Natural killer cell treated with Interleukin-12 subunit alpha and Interleukin-12 subunit beta and Interleukin-15 and Interleukin-18, amount 100 ng/mL, for 72 hours (primary cell): ENCODE measurements around the gene ATG4D. TPM values are rescaled to one million over a fixed set of nuclear protein-coding genes. Genes with fewer than 3 reads are reported as not detected.
A peak's percentile ranks its signal among the peaks of the same experiment; 100 is the strongest.
"Not testable (repeated sequence)": the region's sequence is repeated elsewhere in the genome, so short reads cannot be mapped to it uniquely, and the experiment has no call there.

ENCODE experiments used
- ATAC-seq, 2 donors: fragments of 150-1000 bp; cut with Tn5 transposase in 1 of 2; sonication (Bioruptor Pico), chemical (Tn5 transposase) in 1 of 2; 2 replicates each; pipeline ENCODE4 v1.10.0; 2021
- DNase-seq: peaks from one replicate; pipeline ENCODE4 v3.0.0; 2022; ENCODE audit warnings: low spot score
- H3K27ac Mint-ChIP-seq, 2 donors: 1 replicate in 1 of 2; 2 replicates in 1 of 2; pipeline ENCODE4 v1.8.0; 2022; ENCODE audit warnings: mixed read lengths in 2 of 2, mild to moderate bottlenecking in 1 of 2, moderate library complexity in 1 of 2
- H3K27me3 Mint-ChIP-seq, 2 donors: 1 replicate in 1 of 2; 2 replicates in 1 of 2; pipeline ENCODE4 v1.8.0; 2022; ENCODE audit warnings: mixed read lengths in 2 of 2
- H3K36me3 Mint-ChIP-seq: one replicate; pipeline ENCODE4 v1.8.0; 2022; ENCODE audit warnings: mixed read lengths
- H3K4me1 Mint-ChIP-seq, 2 donors: 1 replicate in 1 of 2; 2 replicates in 1 of 2; pipeline ENCODE4 v1.8.0; 2022; ENCODE audit warnings: low read depth in 2 of 2, mixed read lengths in 2 of 2, mild to moderate bottlenecking in 1 of 2
- H3K4me3 Mint-ChIP-seq: one replicate; pipeline ENCODE4 v1.8.0; 2022; ENCODE audit warnings: mixed read lengths
- H3K9me3 Mint-ChIP-seq: 2 replicates; pipeline ENCODE4 v1.8.0; 2022; ENCODE audit warnings: mixed read lengths
- total RNA-seq, 2 donors: library from RNA; stranded (reverse); gene quantifications; one replicate each; pipeline ENCODE4 v1.2.3, GENCODE V29; 2022

ATG4D gene
- total RNA-seq, 2 donors from 2014 or later, result 67.4 to 71.0 TPM

GRCh38 chr19:10566408-10566657 lies 22.6 kb downstream of the ATG4D start:
- peaks cover 47 to 50% of the 10 kb centered on the region in 2 donors for H3K4me1 Mint-ChIP-seq

GRCh38 chr19:10566658-10567410 lies 23.1 kb downstream of the ATG4D start:
- Mint-ChIP-seq H3K4me1 (peaks cover 46 to 47% of the 10 kb centered on the region in 2 donors), H3K36me3 (no peaks in the 10 kb centered on the region)
- peak; percentile 25 to 57 for ATAC-seq

More at GRCh38 chr19:10566408-10566657, 22.6 kb downstream of the ATG4D start:
- no peaks in the 10 kb centered on the region for H3K27me3 Mint-ChIP-seq
- peak overlapping the region; percentile 96 to 100 for H3K27ac Mint-ChIP-seq
- no peak for DNase-seq
- H3K36me3 Mint-ChIP-seq, result no peaks in the 10 kb centered on the region
- H3K9me3 Mint-ChIP-seq, result no peaks in the 10 kb centered on the region
- H3K4me3 Mint-ChIP-seq, result peak overlapping the region; percentile 93
- ATAC-seq, result no peak

GRCh38 chr19:10567656-10568055 lies 24.0 kb downstream of the ATG4D start:
- no peak for DNase-seq
- Mint-ChIP-seq H3K36me3 (no peaks in the 10 kb centered on the region), H3K27me3 (no peaks in the 10 kb centered on the region), H3K27ac (peak overlapping the region; percentile 96 to 100), H3K4me1 (peaks cover 52 to 54% of the 10 kb centered on the region in 2 donors), H3K9me3 (no peaks in the 10 kb centered on the region), H3K4me3 (peak overlapping the region; percentile 93)
- ATAC-seq, result no peak

More at GRCh38 chr19:10566658-10567410, 23.1 kb downstream of the ATG4D start:
- peak overlapping the region; percentile 96 to 100 for H3K27ac Mint-ChIP-seq
- no peaks in the 10 kb centered on the region for H3K9me3 Mint-ChIP-seq
- DNase-seq, result peak; percentile 90
- H3K4me3 Mint-ChIP-seq, result peak overlapping the region; percentile 93
- H3K27me3 Mint-ChIP-seq, result no peaks in the 10 kb centered on the region

GRCh38 chr19:10568062-10568825 lies 24.5 kb downstream of the ATG4D start:
- Mint-ChIP-seq H3K27me3 (no peaks in the 10 kb centered on the region), H3K9me3 (no peaks in the 10 kb centered on the region), H3K4me3 (peak overlapping the region; percentile 93), H3K27ac (peak overlapping the region; percentile 96 to 100), H3K36me3 (no peaks in the 10 kb centered on the region), H3K4me1 (peaks cover 52 to 54% of the 10 kb centered on the region in 2 donors)
- no peak for DNase-seq
- ATAC-seq, result peak in 1 of 2 donors; percentile 0

GRCh38 chr19:10568826-10569651 lies 25.3 kb downstream of the ATG4D start, which contains the start of gene CDKN2D:
TSS of gene CDKN2D (minus strand) at chr19:10568979. CDS start at chr19:10568653, 326 bp downstream.
- Mint-ChIP-seq H3K27ac (peak within 1 kb of the TSS; percentile 98 to 100), H3K27me3 (no peaks in the 10 kb centered on the region), H3K4me3 (peak within 1 kb of the TSS; percentile 93), H3K9me3 (no peaks in the 10 kb centered on the region), H3K36me3 (no peaks in the 10 kb centered on the region), H3K4me1 (peaks cover 52 to 54% of the 10 kb centered on the region in 2 donors)
- peak; percentile 86 to 88 for ATAC-seq
- DNase-seq, result peak; percentile 100

- H3K4me1 Mint-ChIP-seq, result peaks cover 16% of the 10 kb centered on the region in 2 donors
- not testable (repeated sequence) for ATAC-seq, H3K27me3 Mint-ChIP-seq, H3K9me3 Mint-ChIP-seq, DNase-seq, H3K4me3 Mint-ChIP-seq, H3K27ac Mint-ChIP-seq, H3K36me3 Mint-ChIP-seq
Measured at GRCh38 chr19:10573793-10574192, 30.1 kb downstream of the ATG4D start.

- Mint-ChIP-seq H3K27me3 (no peaks in the 10 kb centered on the region), H3K36me3 (no peaks in the 10 kb centered on the region), H3K4me3 (no peak overlapping the region), H3K27ac (peak overlapping the region; percentile 6 to 13), H3K9me3 (no peaks in the 10 kb centered on the region), H3K4me1 (peaks cover 9 to 10% of the 10 kb centered on the region in 2 donors)
- ATAC-seq, result peak in 1 of 2 donors; percentile 4
- no peak for DNase-seq
Measured at GRCh38 chr19:10574462-10574861, 30.8 kb downstream of the ATG4D start.

- Mint-ChIP-seq H3K4me1 (peaks cover 8 to 9% of the 10 kb centered on the region in 2 donors), H3K9me3 (no peaks in the 10 kb centered on the region), H3K27me3 (no peaks in the 10 kb centered on the region), H3K4me3 (no peak overlapping the region), H3K27ac (peak overlapping the region in 1 of 2 donors; percentile 35), H3K36me3 (no peaks in the 10 kb centered on the region)
- DNase-seq (no peak), ATAC-seq (no peak)
Measured at GRCh38 chr19:10575011-10575716, 31.5 kb downstream of the ATG4D start.

- ATAC-seq (no peak), DNase-seq (no peak)
- Mint-ChIP-seq H3K4me1 (peaks cover 7 to 9% of the 10 kb centered on the region in 2 donors), H3K9me3 (no peaks in the 10 kb centered on the region), H3K27ac (no peak overlapping the region), H3K36me3 (no peaks in the 10 kb centered on the region), H3K27me3 (no peaks in the 10 kb centered on the region), H3K4me3 (no peak overlapping the region)
Measured at GRCh38 chr19:10577951-10578350, 34.2 kb downstream of the ATG4D start.

GRCh38 chr19:10580979-10581631 lies 37.4 kb downstream of the ATG4D start:
- H3K4me3 Mint-ChIP-seq, result peak overlapping the region; percentile 1
- H3K4me1 Mint-ChIP-seq, result peaks cover 11 to 12% of the 10 kb centered on the region in 2 donors
- H3K27me3 Mint-ChIP-seq, result no peaks in the 10 kb centered on the region
- H3K36me3 Mint-ChIP-seq, result no peaks in the 10 kb centered on the region
- peak overlapping the region in 1 of 2 donors; percentile 25 for H3K27ac Mint-ChIP-seq
- DNase-seq, result peak; percentile 91
- peak; percentile 91 to 93 for ATAC-seq
- H3K9me3 Mint-ChIP-seq, result no peaks in the 10 kb centered on the region

GRCh38 chr19:10582091-10582490 lies 38.4 kb downstream of the ATG4D start:
- H3K36me3 Mint-ChIP-seq, result no peaks in the 10 kb centered on the region
- H3K4me1 Mint-ChIP-seq, result peaks cover 11 to 12% of the 10 kb centered on the region in 2 donors
- H3K4me3 Mint-ChIP-seq, result no peak overlapping the region
- H3K27me3 Mint-ChIP-seq, result peaks cover 0 to under 1% of the 10 kb centered on the region in 2 donors
- no peak overlapping the region for H3K27ac Mint-ChIP-seq
- no peak for ATAC-seq
- no peaks in the 10 kb centered on the region for H3K9me3 Mint-ChIP-seq
- no peak for DNase-seq

GRCh38 chr19:10583036-10583776 lies 39.5 kb downstream of the ATG4D start:
- Mint-ChIP-seq H3K27me3 (peaks cover 7 to 12% of the 10 kb centered on the region in 2 donors), H3K27ac (no peak overlapping the region), H3K36me3 (no peaks in the 10 kb centered on the region), H3K4me1 (peaks cover 18 to 20% of the 10 kb centered on the region in 2 donors), H3K4me3 (no peak overlapping the region), H3K9me3 (peaks cover 5% of the 10 kb centered on the region)
- no peak for ATAC-seq
- DNase-seq, result no peak
